GM18909 (cell line): Measurements from ENCODE around the gene CPHXL.
A peak's percentile ranks its signal among the peaks of the same experiment; 100 is the strongest.

Experiments
- ATAC-seq: cut with Tn5 transposase; IDR thresholded peaks from one replicate; pipeline ENCODE4 v1.9.1; 2021; ENCODE audit warnings: mild to moderate bottlenecking; ENCODE audit not compliant: unreplicated experiment, poor library complexity

The CPHXL gene

DNA sequence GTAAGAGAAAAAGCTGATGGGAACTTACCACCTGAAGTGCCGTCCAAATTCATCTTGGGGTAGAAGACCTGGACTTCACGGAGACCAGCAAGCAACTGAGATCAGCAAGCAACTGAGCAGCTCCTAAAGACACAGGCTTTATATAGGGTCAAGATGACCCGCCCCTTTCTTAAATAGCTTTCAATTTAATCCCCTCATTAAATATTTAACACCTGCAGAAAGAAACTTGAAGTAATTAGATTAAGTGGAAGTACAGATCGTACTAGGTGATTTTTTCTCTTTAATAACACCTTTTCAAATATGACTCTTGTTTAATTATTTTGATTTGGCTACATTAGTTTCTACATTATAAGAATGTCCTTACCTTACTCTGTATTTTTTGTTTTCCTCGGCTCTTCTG is at the start of gene CPHXL:
CPHXL (minus strand) TSS at position 101 of the 400 bp plus-strand sequence; CDS start at position 53, 48 bp downstream.
- no peak for ATAC-seq

- no peak for ATAC-seq
Measured at GRCh38 chr16:75774197-75774596, 47.9 kb upstream of the CPHXL start.

DNA sequence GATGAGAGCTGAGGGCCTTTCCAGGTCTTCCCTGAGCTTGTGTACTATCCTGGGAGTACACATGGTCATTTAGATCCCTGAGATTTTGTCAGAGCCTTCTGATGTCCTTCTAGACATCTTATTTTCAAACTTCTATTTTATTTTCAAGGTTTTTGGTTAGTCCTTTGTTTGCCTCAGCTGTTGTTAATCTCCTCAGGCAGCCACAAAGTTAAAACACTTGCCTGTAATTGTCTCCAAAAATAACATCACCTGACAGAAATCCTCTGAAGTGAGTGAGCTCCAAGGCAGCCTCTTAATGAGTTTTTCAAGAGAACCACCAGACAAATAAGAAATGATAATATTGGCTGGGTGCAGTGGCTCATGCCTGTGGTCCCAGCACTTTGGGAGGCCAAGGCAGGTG is 43.8 kb upstream of the CPHXL start:
- ATAC-seq, result no peak

GRCh38 chr16:75764154-75764768 is 38.0 kb upstream of the CPHXL start:
- peak; percentile 90 for ATAC-seq

- ATAC-seq, result no peak
Measured at GRCh38 chr16:75763204-75763603, 36.9 kb upstream of the CPHXL start.

- ATAC-seq, result no peak
Measured at GRCh38 chr16:75762746-75763145, 36.5 kb upstream of the CPHXL start.

GRCh38 chr16:75761108-75761507 is 34.8 kb upstream of the CPHXL start:
- peak; percentile 21 for ATAC-seq

DNA sequence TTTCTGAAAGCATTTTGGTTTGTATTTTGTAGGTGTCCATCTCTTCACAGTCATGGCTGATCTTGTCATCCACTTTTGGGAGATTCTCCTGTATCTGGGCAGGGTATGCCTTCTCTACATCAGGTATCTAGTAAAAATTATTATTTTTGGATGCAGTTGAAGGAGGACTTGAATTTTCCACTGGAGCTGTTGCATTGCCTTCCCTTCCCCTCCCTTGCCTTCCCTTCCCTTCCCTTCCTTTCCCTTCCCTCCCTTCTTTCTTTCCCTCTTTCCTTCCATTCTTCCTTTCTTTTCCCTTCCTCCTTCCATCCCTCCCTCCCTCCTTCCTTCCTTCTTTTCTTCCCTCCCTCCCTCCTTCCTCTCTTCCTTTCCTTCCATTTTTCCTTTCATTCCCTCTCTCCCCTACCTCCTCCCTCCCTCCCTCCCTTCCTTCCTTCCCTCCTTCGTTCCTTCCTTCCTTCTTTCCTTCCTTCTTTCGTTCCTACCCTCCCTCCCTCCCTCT is 33.8 kb upstream of the CPHXL start:
- ATAC-seq, result no peak

GRCh38 chr16:75758215-75758614 is 31.9 kb upstream of the CPHXL start:
- no peak for ATAC-seq

DNA sequence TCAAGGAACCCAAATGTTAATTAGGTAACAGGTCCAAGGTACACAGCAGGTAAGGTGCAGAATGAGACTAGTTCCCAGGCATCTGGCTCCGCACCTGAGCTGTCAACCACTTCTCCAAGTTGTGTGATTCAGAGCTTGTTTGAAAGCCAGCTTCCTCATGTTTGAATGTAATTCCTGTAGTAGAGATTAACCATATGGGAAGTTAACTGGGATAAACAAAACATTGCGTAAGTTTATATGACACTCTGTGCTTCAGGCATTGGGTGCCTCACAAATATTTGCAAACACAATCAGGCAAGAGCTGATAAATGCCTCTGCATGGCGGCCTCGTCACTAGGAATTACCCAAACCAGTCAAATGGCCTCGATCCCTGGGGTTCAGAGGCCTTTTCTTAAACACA is 27.9 kb upstream of the CPHXL start:
- no peak for ATAC-seq

GRCh38 chr16:75750528-75750927 is 24.2 kb upstream of the CPHXL start:
- ATAC-seq, result no peak

GRCh38 chr16:75746359-75746758 is 20.1 kb upstream of the CPHXL start:
- no peak for ATAC-seq

GRCh38 chr16:75745823-75746222 is 19.5 kb upstream of the CPHXL start:
- ATAC-seq, result no peak

DNA sequence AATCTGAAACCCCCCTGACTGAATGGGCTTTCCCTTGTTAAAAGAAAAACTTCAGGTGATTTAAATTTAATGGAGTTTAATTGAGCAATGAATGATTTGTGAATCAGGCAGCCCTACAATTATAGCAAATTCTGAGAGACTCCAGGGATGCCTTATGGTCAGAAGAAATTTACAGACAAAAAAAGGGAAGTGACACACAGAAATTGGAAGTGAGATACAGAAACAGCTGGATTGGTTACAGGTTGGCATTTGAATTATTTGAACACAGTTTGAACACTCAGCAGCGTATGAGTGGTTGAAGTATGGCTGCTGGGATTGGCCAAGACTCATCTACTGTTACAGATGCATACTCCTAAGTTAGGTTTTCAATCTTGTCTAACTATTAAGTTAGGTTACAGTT is 19.0 kb upstream of the CPHXL start:
- no peak for ATAC-seq

DNA sequence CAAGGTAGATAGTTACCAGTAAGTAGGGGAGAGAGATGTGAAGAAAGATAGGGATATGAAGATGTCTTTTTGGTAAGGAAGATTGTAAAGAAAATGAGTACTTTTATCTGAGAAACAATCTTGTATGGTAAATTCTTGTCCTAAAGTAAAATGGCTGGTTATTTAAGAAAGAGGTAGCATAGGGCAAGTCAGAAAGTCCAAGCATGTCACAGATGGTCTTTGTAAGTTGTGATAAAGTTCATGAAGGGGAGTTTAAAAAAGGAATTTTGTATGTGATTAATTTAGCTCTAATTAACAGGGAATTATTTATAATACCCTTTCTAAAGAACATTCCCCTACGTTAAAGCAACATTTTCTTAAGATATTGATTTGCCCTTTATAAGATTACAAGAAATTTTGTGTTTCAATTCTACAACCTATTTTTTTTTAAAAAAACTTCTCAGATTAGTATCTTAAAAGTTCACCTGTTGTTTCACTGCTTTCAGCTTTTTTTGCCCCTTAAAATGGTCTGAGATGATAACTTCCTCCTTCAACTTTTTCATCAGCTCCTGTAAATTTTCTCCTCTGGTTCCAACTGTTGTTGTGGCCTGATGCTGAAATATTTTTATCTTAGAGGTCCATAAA is 16.2 kb upstream of the CPHXL start:
- ATAC-seq, result no peak

DNA sequence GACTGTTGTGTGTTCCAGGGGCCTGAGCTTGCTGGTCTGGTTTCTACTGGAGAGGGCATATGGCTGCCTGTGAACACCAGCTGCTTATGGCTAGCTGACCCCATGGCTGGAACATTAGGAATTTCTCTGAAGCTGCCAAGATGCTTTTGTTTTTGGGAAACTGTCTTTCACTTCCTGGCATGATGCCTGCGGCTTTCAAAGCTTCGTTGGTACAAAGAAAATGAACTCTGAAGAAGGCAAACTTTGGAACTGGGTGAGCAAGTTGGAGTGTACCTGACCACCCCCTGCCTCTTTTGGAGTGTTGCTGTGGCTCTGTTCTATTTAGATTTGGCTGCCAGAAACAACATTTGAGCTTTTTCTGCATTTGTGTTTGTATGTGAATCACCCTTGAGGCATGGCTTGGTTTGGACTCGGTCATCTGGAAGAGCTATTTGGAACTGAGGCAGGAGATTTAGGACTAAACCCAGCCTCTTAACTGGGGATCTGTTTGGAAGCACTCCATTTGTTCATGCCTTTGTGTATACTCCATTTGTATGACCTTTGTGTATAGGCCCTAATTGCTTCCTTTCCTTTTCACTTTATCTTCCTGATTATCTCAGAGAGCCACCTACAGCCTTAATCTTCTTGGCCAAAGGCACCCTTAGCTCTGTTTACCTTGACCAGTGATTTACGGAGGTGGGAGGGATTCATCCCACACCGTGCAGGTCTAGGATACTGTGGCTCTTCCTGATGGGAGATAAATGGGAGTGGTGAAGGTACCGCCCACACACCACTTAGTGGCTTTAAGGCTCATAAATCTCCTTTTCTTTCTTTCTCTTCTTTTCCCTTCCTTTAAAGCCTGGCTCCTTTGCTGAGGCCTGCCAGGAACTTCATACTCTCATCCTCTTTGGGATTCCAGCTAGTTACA is 7.3 kb upstream of the CPHXL start:
- no peak for ATAC-seq

DNA sequence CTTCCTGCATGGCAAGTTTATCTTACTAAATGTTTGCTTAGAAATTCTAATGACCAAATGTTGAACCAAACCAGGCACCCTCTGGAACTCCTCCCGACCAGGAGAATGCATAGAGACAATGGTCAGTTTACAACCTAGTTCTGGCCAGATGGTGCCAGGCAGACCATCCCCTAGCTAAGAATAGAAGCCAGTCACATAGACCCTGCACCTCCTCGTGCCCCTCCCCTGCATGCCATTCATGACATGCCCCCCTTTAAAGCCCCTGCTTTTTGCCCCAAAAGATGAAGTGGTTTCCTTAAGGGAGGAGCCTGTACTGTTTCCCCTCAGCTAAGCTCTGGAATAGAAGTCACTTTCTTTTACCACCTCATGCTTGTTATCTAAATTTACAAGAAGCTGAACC is 6.6 kb upstream of the CPHXL start:
- no peak for ATAC-seq

- ATAC-seq, result no peak
Measured at GRCh38 chr16:75727221-75727620, 931 bp upstream of the CPHXL start.

- ATAC-seq, result no peak
Measured at GRCh38 chr16:75718452-75718851, 7.8 kb downstream of the CPHXL start.

DNA sequence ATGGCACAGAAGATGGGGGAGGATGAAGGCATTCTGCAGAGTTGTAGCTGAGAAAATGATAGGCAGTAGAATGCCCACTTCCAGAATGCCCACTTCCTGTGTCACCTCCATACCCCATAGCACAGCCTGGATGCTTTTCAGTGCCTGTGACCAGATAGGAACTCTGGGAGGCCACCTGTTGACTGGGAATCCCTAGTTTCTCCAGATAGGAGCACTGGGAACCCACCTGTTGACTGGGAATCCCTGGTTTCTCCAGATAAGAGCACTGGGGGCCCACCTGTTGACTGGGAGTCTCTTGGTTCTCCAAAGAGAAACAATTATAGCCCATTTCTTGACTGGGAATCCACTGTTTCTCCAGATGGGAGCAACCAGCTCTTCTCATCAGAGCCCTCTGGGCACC is 11.6 kb downstream of the CPHXL start:
- ATAC-seq, result no peak

- ATAC-seq, result no peak
Measured at GRCh38 chr16:75710344-75710743, 15.9 kb downstream of the CPHXL start.
